ENCODE results near the gene VPS13C.

The VPS13C gene

DNA sequence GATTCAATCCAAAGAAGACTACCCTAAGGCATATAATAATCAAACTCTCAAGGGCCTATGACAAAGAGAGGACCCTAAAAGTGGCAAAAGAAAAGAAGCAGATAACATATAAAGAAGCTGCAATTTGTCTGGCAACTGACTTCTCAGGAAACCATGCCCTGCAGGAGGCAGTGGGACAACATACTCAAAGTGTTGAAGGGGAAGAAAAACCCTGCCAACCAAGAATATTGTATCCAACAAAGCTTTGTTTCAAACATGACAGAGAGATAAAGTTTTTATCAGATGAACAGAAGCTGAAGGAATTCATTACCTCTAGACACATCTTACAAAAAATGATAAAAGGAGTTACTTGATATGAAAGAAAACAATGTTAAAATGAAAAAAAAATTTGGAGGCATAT lies 167.1 kb downstream of the VPS13C start:
- Mint-ChIP-seq H3K27me3 (no peaks in the 10 kb centered on the region), H3K27ac (no peak overlapping the region), H3K4me1 (no peaks in the 10 kb centered on the region), H3K36me3 (peaks cover 84% of the 10 kb centered on the region), H3K9me3 (peaks cover 14% of the 10 kb centered on the region), H3K4me3 (no peak overlapping the region)
- no peak for ATAC-seq

DNA sequence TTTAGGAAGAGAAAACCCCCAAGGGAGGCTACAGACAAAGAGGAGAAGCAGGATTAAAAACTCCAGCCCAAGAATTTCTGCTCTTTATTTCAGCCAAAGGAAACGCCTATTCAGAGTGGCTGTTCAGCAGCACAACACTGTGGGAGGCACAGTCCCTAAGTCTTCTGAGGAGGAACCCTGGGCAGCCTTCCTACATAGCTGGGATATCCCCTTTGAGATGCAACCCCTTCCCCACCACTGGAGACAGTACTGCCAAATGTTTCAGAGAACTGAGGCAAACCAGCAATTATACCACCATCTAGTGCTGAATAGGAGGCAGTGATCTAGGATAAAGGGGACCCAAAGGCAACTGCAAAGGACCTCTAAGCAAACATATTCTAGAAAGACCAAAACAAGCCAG lies 168.1 kb downstream of the VPS13C start:
- peaks cover 84% of the 10 kb centered on the region for H3K36me3 Mint-ChIP-seq
- no peak overlapping the region for H3K27ac Mint-ChIP-seq
- H3K4me3 Mint-ChIP-seq, result no peak overlapping the region
- ATAC-seq, result no peak
- peaks cover 14% of the 10 kb centered on the region for H3K9me3 Mint-ChIP-seq
- H3K27me3 Mint-ChIP-seq, result no peaks in the 10 kb centered on the region
- no peaks in the 10 kb centered on the region for H3K4me1 Mint-ChIP-seq

DNA sequence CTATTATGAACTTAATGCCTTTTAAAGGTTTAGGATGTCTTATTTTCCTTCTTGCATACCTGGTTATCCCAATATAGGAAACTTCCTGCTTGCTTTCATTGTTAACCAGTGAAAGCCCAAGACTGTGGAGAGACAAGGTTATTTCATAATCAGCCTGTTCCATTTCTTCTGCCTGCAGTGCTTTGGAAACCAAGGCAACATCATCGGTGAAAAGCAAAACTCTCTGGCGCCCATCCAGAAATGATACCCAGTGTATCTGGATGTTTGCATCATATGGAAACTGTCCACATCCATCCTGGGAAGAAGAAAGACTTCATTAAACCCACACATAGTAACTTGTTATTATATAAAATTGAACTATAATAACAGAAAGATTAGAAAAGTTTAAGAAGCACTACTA lies 170.1 kb downstream of the VPS13C start:
- ATAC-seq, result no peak

DNA sequence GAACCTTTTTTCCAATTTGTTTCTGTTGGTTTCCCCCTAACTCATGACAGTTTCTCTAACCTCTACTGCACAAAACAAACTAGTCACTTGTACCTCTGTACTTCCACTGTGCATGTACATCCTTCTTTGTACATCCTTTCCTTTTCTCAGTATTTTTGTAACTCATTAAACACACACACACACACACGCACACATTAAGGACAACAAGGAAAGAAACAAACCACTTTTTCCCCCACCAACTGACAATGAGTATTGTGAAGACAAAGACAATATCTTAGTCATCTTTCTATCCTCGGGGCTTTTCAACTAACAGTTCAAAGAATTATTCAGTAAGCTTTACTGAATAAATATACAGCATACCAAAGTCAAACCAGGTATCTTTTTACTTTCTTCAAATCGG lies 170.5 kb downstream of the VPS13C start:
- H3K9me3 Mint-ChIP-seq, result peaks cover 9% of the 10 kb centered on the region
- no peak overlapping the region for H3K27ac Mint-ChIP-seq
- no peaks in the 10 kb centered on the region for H3K4me1 Mint-ChIP-seq
- H3K27me3 Mint-ChIP-seq, result no peaks in the 10 kb centered on the region
- ATAC-seq, result no peak
- no peak overlapping the region for H3K4me3 Mint-ChIP-seq
- H3K36me3 Mint-ChIP-seq, result peaks cover 72% of the 10 kb centered on the region

More for the DNA sequence above, 170.1 kb downstream of the VPS13C start:
- Mint-ChIP-seq H3K27me3 (no peaks in the 10 kb centered on the region), H3K4me3 (no peak overlapping the region), H3K4me1 (no peaks in the 10 kb centered on the region), H3K27ac (no peak overlapping the region), H3K9me3 (peaks cover 13% of the 10 kb centered on the region), H3K36me3 (peaks cover 76% of the 10 kb centered on the region)

DNA sequence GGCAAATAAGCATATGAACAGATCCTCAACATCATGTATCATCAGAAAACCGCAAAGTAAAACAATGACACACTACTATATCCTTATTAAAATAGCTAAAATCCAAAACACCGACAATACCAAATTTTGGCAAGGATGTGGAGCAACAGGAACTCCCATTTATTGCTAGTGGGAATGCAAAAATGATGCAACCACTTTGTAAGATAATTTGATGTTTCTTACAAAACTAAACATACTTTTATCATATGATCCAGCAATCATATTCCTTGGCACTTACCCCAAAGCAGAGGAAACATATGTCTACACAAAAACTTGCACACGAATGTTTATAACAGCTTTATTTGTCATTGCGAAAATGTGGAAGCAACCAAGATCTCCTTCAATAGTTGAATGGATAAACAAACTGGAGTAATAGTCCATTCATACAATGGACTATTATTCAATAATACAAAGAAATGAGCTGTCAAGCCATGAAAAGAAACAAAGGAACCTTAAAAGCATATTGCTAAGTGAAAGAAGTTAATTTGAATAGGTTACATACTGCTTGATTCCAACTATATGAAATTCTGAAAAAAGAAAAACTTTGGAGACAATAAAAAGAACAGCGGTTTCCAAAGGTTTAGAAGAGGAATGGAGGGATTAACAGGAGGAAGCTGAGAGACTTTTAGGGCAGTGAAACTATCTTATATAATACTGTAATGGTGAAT lies 172.0 kb downstream of the VPS13C start:
- no peak overlapping the region for H3K27ac Mint-ChIP-seq
- H3K9me3 Mint-ChIP-seq, result peaks cover 5% of the 10 kb centered on the region
- ATAC-seq, result no peak
- no peak overlapping the region for H3K4me3 Mint-ChIP-seq
- H3K27me3 Mint-ChIP-seq, result no peaks in the 10 kb centered on the region
- no peaks in the 10 kb centered on the region for H3K4me1 Mint-ChIP-seq
- peaks cover 57% of the 10 kb centered on the region for H3K36me3 Mint-ChIP-seq

DNA sequence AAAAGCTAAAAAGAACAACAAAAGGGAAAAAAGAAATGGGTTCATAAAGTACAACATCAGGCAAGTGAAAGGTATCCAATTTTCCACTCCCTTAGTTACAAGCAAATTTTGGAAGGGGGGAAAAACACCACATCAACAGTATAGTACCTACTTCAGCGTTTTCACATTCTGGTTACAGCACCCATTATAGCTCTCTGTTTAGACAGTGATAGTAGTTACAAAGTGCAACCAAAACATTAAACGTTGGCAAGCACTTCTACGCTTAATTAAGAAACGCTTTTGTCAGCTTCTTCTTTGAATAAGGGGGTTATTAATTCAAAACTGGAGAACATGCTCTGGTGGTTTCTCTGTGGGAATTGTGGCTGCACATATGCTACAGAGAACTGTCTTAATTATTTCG lies 180.2 kb downstream of the VPS13C start:
- Mint-ChIP-seq H3K27me3 (no peaks in the 10 kb centered on the region), H3K27ac (no peak overlapping the region), H3K4me3 (no peak overlapping the region), H3K9me3 (no peaks in the 10 kb centered on the region), H3K4me1 (no peaks in the 10 kb centered on the region), H3K36me3 (peaks cover 21% of the 10 kb centered on the region)
- no peak for ATAC-seq

DNA sequence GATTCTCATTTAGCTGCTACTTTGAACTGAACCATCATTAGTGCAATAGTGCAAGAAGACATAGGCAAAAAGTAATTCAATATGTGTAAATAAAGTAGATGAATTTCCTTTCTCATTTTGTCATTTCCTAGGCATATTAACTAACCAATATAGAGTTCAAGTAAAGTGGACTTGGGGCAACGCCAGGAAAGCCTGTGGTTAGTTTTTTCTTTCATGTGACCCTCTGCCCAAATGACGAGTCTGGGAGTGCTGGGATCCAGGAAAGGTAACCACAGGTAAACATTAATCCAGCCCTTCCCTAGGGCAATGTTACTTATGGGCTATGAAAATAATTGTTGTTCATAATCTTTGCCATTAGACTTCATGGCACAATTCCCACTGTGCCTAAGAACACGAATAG lies 181.0 kb downstream of the VPS13C start:
- Mint-ChIP-seq H3K27me3 (no peaks in the 10 kb centered on the region), H3K4me3 (no peak overlapping the region), H3K27ac (no peak overlapping the region), H3K36me3 (peaks cover 22% of the 10 kb centered on the region), H3K9me3 (no peaks in the 10 kb centered on the region), H3K4me1 (no peaks in the 10 kb centered on the region)
- ATAC-seq, result no peak

DNA sequence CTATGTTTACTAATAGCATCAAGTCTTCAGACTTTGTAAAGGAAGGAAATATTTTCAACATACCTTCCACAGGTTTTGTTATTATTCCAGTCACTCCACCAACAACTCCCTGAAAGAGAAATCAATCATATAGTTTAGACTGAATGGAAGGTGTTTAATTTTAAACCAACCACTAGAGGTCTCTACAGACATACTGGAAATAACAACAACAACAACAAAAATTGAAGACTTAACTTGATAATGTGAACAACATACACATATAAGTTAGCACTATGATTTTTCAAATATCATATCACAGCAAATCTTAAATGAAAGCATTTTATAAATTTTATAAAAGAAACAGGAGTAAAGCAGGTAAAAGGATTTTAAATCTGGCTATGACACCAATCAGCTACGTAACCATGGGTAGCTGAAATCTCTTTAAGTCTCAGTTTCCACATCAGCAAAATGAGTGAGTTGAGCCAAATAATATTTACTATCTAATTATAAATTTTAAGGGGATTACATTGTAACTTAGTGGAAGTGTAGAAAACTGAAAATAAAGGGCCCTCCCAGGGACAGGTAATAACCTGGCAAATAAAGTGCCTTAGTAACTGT lies 188.2 kb downstream of the VPS13C start:
- H3K4me3 Mint-ChIP-seq, result no peak overlapping the region
- H3K4me1 Mint-ChIP-seq, result no peaks in the 10 kb centered on the region
- H3K36me3 Mint-ChIP-seq, result peaks cover 58% of the 10 kb centered on the region
- ATAC-seq, result no peak
- no peaks in the 10 kb centered on the region for H3K9me3 Mint-ChIP-seq
- no peaks in the 10 kb centered on the region for H3K27me3 Mint-ChIP-seq
- H3K27ac Mint-ChIP-seq, result no peak overlapping the region

DNA sequence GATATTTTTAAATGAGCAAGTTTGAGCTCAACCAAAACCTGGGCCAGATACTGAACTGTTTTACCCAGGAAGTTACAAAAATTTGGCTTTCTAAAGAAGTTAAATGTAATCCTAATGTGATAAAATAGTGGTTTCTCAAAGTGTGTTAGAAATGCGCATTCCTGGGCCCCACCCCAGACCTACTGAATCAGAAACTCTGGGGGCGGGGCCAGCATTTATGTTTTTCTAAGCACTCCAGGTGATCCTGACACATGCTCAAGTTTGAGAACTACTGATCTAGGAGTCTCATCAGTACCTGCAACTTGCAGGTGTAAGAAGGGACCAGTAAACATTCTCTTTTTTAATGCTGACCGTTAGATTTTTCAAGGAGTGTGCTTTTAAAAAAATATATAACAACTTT lies 190.6 kb downstream of the VPS13C start:
- Mint-ChIP-seq H3K4me3 (no peak overlapping the region), H3K27ac (no peak overlapping the region), H3K9me3 (no peaks in the 10 kb centered on the region), H3K27me3 (no peaks in the 10 kb centered on the region), H3K4me1 (no peaks in the 10 kb centered on the region), H3K36me3 (peaks cover 47% of the 10 kb centered on the region)
- no peak for ATAC-seq

DNA sequence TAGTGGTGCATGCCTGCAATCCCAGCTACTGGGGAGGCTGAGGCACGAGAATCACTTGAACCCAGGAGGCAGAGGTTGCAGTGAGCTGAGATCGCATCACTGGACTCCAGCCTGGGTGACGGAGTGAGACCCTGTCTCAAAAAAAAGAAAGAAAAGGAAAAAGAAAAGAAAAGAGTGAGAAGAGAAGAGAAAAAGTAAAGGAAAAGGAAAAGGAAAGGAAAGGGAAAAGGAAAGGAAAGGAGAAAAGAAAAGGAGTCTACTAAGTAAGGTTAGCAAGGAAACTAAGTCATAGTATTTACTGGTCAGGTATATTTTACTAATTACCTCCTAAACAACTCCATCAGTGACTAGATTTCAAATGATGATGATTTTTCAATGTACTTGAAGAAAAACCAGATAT lies 198.3 kb downstream of the VPS13C start:
- Mint-ChIP-seq H3K27me3 (no peaks in the 10 kb centered on the region), H3K4me3 (no peak overlapping the region), H3K4me1 (no peaks in the 10 kb centered on the region), H3K27ac (no peak overlapping the region), H3K9me3 (no peaks in the 10 kb centered on the region), H3K36me3 (peaks cover 21% of the 10 kb centered on the region)
- ATAC-seq, result no peak

DNA sequence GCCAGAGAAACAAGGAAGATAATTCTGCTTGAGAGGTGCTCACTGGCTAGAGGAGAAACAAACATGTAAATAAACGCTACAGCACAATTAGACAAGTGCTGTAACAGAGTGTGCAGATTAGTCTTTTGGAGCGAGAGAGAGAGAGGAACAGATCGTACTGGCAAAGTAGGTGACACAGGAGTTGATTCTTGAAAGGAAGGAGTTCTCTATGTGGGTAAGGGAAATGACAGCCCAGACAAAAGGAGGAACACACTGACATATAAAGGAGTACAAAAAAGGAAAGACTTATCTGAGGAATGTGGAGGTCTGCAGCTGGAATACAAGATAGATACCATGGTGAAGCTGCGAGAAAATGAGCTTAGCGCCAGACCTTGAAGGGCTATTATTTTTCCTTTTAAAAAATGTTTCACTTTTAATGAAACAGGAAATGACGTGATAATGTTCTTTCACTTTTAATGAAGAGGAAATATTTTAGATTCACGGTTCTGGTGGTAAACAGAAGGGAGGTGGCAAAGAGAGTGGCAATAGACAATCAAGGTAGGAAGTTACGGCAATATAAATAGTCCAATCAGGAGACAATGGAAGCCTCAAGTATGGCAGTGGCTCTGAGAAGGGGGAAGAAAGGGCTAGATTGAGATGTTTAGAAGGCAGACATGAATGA lies 202.9 kb downstream of the VPS13C start:
- Mint-ChIP-seq H3K4me3 (no peak overlapping the region), H3K4me1 (no peaks in the 10 kb centered on the region), H3K27ac (no peak overlapping the region), H3K36me3 (peaks cover 20% of the 10 kb centered on the region), H3K27me3 (no peaks in the 10 kb centered on the region), H3K9me3 (no peaks in the 10 kb centered on the region)
- ATAC-seq, result peak; percentile 68

DNA sequence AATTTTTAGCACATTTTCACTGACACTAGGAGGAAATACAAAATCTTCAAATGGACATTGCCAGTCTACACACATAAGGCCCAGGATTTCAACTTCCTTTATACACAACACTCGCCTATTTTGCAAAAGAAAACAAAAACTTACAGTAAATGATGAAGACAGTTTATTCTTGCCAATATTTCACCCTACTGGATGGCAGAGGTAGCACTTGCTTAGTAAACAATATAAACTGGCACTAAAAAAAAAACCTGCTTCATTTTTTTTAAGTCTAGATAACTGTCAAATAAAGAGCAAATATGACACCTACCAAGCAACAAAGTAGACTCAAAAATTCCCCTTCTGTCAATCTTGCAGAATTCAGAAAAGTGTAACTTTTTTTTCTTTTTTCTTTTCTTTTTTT lies 204.0 kb downstream of the VPS13C start:
- no peak overlapping the region for H3K4me3 Mint-ChIP-seq
- no peaks in the 10 kb centered on the region for H3K27me3 Mint-ChIP-seq
- ATAC-seq, result no peak
- no peaks in the 10 kb centered on the region for H3K4me1 Mint-ChIP-seq
- peaks cover 23% of the 10 kb centered on the region for H3K36me3 Mint-ChIP-seq
- no peaks in the 10 kb centered on the region for H3K9me3 Mint-ChIP-seq
- H3K27ac Mint-ChIP-seq, result no peak overlapping the region

DNA sequence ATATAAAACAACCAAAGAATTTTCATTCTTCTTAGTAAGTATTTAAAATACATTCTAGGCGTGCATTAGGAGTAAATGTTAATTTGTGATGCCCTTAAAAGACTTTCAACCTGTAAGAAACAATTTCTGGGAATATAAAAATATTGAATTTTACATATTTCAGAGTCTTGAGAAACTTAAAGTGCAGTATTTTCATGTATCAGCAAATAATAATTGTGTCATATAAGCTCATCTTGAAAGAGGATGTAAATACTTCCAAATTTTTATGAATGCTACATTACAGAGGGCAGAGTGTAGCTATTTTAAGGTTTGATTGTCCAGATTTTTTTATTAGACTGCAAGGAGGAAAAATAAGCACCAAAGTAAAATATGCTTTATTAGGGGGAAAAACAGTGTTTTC lies 207.1 kb downstream of the VPS13C start:
- H3K36me3 Mint-ChIP-seq, result peaks cover 36% of the 10 kb centered on the region

DNA sequence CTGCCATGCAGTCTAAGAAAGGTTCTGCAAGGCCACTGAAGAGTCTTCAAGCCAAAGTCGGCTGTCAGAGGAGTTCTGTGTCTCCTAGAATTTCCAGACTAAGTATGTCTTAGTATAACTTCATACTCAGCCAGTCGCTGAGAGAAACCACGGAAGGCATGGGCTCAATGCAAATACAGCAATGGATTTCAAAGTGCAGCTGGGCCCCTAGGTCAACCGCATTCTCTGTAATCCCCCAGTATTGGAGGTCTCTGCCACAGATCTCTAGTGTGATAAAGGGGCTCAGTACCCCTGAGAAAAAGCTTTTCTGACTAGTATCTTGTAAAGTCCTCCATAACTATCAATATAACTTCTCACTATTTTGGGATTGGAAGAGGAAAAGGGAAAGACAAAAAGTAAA lies 208.3 kb downstream of the VPS13C start:
- no peak for ATAC-seq
- Mint-ChIP-seq H3K36me3 (peaks cover 36% of the 10 kb centered on the region), H3K9me3 (no peaks in the 10 kb centered on the region), H3K4me3 (no peak overlapping the region), H3K27ac (no peak overlapping the region), H3K4me1 (no peaks in the 10 kb centered on the region), H3K27me3 (no peaks in the 10 kb centered on the region)

More for the DNA sequence above, 207.1 kb downstream of the VPS13C start:
- Mint-ChIP-seq H3K27me3 (no peaks in the 10 kb centered on the region), H3K9me3 (no peaks in the 10 kb centered on the region), H3K4me3 (no peak overlapping the region), H3K4me1 (no peaks in the 10 kb centered on the region), H3K27ac (no peak overlapping the region)
- ATAC-seq, result no peak

DNA sequence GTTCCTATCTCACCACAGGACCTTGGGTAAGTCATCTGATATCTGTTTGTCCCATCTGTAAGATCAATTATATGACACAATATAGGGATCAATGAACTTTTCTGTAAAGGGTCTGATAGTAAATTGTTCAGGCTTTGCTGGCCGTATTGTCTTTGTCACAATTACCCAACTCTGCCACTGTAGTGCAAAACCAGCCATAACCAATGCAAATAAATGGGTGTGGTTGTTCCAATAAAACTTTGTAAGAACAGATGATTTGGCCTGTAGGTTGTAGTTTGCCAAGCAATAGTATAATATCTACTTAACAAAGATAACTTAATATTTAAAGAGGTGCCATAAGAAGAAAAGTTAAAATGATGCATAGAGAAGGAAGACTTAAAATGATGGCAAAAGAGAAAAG lies 210.8 kb downstream of the VPS13C start:
- Mint-ChIP-seq H3K4me1 (no peaks in the 10 kb centered on the region), H3K4me3 (no peak overlapping the region), H3K27me3 (no peaks in the 10 kb centered on the region), H3K36me3 (peaks cover 30% of the 10 kb centered on the region), H3K27ac (no peak overlapping the region), H3K9me3 (no peaks in the 10 kb centered on the region)
- no peak for ATAC-seq

DNA sequence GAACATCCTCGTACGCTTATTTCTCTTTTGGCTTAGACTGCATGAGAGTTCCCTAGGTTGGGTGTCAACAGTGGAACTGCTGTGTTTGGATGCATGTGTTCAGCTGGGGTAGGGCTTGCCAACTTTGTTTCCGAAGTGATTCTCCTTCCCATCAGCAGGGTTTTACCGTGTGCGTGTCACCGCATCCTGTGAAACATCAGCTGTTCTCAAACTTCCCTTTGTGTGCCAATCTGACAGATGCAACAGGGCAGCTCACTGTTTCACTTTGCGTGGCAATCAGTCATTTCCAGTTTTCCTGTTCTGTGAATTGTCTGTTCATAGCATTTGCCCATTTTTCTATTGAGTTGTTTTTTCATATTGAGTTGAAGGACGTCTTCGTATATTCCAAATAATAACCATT lies 218.8 kb downstream of the VPS13C start:
- peaks cover 6% of the 10 kb centered on the region for H3K4me1 Mint-ChIP-seq
- H3K36me3 Mint-ChIP-seq, result no peaks in the 10 kb centered on the region
- H3K4me3 Mint-ChIP-seq, result no peak overlapping the region
- ATAC-seq, result no peak
- H3K9me3 Mint-ChIP-seq, result no peaks in the 10 kb centered on the region
- peaks cover 34% of the 10 kb centered on the region for H3K27me3 Mint-ChIP-seq
- no peak overlapping the region for H3K27ac Mint-ChIP-seq
